GM21528 (cell line): ENCODE measurements around the gene LGR4.

Source experiments
- ATAC-seq: cut with Tn5 transposase; IDR thresholded peaks from one replicate; pipeline ENCODE4 v1.9.1; 2021; ENCODE audit warnings: mild to moderate bottlenecking, moderate library complexity; ENCODE audit not compliant: unreplicated experiment, low FRiP score

LGR4 gene

DNA sequence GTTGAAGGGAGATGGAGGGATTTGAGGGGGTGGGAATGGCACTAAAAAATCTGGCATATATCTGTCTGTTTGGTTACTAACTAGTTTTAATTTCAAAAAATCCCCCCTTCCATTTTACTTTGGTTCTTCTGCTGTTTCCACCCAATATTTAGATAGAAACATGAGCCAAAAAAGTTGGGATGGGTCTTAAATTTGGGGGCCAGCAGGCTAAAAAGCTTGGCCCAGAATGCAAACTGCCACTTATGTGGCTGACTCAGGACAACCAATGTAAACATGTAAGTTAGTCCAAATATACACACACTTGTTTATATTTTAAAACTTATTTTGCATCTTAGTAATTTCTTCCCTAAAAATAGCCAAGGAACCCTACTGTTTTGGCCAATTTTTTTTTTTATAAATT, 35.7 kb downstream of the LGR4 start:
- ATAC-seq, result no peak

- no peak for ATAC-seq
Measured at GRCh38 chr11:27433742-27434141, 38.8 kb downstream of the LGR4 start.

DNA sequence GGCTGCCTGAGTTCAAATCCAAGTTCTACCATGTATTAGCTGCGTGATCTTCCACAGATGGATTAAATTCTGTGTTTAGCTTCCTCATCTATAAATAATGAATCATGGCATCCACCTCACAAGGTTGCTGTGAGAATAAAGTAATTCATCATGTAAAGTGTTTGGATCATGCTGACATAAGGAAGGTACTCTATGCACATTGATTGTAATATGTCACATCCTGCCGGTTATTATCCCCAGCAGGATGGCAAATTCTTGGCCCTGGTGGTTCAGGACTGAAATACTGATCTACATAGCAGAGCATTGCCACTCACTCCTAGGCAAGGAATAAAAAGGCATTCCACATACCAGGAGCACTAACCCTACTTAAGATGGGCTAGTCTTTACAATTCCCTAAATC, 40.8 kb downstream of the LGR4 start:
- ATAC-seq, result no peak

DNA sequence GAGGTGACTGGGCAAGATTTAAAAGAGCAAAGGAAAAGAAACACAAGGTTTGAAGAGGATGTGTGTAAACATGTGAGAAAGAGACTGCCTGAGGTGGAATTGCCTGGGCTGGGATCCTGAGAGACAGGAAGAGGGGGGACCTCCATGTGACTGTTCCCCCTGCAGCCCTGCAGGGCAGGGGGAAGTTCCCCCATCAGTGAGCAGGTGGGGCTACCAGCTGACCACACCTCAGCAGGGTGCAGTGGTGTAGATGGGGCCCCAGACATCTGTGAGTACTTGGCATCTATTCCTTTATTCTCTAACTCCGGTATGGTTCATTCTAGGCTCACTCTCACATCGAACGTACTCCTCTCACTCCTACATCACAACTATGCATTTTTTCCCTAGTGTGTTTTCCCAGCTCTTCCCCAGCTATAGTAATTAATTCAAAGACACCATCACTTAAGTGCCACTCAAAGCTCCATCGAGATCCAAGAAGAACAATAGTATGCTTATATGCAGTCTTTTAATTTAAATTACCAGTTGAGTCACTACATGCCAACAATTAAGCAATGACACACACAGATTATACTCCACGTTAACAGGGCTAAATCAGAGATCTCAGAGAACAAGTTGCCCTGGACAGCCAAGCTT, 42.7 kb downstream of the LGR4 start:
- ATAC-seq, result no peak

GRCh38 chr11:27427183-27427980, 45.2 kb downstream of the LGR4 start:
- no peak for ATAC-seq

DNA sequence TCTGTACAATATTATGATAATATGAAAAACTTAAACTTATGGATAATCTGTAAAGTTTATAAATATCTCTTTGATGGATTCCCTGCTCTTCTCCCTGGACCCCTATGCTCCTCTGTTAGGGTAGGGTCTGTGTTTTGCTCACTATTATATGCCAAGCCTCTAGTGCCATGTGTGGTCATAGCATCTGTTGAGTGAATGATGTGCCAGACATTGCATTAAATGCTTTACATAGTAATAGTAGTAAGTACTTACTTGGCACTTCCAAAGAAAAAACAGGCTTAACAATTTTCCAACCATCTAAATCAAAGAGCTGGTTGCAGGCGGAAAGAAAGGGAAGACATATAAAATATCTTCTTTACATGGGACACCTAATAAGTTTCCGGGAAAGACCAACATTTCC, 46.8 kb downstream of the LGR4 start:
- ATAC-seq, result no peak

DNA sequence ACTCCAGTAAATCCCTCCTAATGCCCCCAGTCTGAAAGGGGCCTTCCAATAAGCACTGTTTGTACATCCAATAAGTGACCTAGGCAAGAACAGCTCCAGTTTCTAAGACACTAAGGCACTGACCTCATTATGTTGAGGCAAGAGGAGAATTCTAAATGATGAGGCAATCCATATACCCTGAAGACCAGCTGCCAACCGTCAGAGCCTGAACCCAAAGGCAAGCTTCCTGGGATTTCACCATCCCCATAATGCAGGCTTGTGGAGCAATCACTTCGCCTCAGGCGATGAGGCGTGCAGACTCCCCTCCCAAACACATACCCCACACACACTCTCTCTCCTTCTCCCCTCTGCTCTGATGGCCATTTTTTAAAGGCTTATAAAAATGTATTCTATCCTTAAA, 49.5 kb downstream of the LGR4 start:
- no peak for ATAC-seq

GRCh38 chr11:27421819-27422494, 50.6 kb downstream of the LGR4 start:
- no peak for ATAC-seq

- no peak for ATAC-seq
Measured at GRCh38 chr11:27420722-27421572, 51.6 kb downstream of the LGR4 start.

GRCh38 chr11:27420217-27420616, 52.4 kb downstream of the LGR4 start:
- no peak for ATAC-seq

- ATAC-seq, result no peak
Measured at GRCh38 chr11:27418356-27418755, 54.2 kb downstream of the LGR4 start.

GRCh38 chr11:27416568-27417176, 55.9 kb downstream of the LGR4 start:
- no peak for ATAC-seq

- no peak for ATAC-seq
Measured at GRCh38 chr11:27414644-27415043, 57.9 kb downstream of the LGR4 start.

- ATAC-seq, result no peak
Measured at GRCh38 chr11:27413218-27413617, 59.4 kb downstream of the LGR4 start.

DNA sequence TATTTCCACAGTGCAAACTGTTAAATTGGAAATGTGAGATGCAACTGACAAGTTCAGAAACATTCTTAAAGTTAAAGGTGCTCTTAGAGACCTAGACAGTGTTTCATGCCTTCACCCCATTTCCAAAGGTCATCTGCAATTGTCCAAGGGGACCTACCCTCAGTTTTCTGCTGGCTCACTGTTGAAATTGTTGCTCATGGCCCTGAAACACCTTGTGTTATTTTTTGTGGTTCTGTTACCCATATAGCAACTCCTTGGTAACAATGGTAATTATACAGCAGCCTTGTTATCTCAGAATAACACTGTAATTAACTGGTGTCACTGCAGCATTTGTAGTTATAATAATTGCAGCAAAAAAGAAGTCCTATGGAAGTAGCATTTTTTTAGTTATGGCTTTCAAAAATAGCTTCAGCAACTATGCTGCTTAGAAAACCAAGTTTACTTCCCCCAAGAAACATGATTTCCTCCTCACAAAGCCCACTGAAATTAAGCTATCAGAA, 60.3 kb downstream of the LGR4 start:
- ATAC-seq, result no peak

- ATAC-seq, result no peak
Measured at GRCh38 chr11:27411328-27411727, 61.3 kb downstream of the LGR4 start.

DNA sequence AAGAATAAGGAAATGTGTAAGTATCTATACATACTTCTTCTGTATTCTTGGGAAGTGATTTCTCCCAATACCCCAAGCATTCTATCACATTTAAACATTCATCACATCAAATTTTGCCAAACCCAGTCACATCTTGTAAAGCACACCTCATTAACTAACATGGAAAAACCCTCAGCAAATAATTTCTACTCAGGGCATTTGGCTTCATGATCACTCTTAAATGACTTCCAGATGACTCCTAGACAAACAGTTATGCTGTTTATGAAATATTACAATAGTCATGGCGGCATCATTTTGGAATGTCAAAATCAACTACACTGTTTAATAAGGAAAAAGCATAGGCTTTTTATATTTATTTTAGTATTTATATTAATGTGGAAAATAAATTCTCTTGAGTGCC, 62.3 kb downstream of the LGR4 start:
- ATAC-seq, result no peak

GRCh38 chr11:27409742-27410141, 62.8 kb downstream of the LGR4 start:
- ATAC-seq, result no peak

DNA sequence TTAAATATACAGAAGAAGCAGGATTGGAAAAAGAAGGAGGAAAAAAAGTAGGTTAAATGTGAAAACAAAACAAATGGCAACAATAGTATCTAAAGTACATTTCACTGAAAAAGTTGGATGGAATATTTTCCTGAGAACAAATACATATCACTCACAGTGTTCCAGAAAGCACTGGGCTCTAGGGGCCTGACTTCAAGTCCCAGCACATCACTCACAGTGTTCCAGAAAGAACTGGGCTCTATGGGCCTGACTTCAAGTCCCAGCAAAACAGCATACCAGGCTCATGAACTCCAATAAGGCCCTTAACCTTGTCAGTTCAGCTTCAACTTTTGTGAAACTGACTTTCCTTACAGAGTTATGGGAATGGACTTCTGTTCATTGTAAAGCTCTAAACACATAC, 63.5 kb downstream of the LGR4 start:
- ATAC-seq, result no peak

DNA sequence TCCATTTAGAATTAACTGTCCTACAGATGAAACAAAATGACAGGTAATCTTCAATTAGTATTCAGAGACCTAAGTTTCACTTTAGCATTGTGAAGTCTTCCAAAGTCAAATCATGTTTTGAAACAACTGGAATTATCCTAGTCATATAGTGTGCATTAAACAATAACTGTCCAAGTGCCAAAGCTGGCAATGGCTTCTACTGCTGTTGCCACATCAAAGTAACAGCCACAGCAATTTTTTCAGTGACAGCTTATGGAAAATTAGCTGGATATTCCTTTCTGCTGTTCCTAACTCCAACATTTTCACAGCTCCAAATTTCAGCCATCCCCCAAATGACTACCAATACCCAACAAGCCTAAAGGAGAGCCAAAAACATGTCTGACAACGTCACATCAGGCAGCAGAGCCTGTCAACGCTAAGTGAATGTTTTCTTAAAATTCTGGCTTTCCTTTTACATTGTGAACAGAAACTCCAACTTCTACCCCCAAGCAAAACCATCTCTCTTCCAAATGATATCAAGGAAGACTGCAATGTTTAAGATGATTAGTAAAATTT, 64.3 kb downstream of the LGR4 start:
- ATAC-seq, result no peak
